Measurements from ENCODE around the gene KRT6B.

The KRT6B gene

DNA sequence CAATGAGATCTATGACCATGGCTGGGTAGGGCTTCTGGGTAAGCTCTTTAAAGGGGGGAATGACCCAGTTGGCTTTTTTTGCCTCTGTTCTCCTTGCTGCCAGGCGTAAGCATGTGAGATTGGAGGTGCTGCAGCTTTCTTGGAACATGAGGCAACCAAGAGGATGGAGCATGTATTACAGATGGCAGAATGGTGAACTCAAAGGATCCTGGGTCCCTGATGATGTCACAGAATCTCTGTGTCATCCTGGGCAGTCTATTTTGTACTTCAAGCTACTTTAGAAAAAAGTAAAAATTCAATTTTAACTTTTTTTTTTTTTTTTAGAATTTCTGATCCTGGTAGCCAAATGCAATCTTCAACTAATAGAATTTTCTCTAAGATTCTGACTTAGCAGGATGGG is 53.8 kb downstream of the KRT6B start:
- no peak for DNase-seq (ENCODE audit: extremely low read depth, low read depth)
- TF ChIP-seq, protein P1, sequence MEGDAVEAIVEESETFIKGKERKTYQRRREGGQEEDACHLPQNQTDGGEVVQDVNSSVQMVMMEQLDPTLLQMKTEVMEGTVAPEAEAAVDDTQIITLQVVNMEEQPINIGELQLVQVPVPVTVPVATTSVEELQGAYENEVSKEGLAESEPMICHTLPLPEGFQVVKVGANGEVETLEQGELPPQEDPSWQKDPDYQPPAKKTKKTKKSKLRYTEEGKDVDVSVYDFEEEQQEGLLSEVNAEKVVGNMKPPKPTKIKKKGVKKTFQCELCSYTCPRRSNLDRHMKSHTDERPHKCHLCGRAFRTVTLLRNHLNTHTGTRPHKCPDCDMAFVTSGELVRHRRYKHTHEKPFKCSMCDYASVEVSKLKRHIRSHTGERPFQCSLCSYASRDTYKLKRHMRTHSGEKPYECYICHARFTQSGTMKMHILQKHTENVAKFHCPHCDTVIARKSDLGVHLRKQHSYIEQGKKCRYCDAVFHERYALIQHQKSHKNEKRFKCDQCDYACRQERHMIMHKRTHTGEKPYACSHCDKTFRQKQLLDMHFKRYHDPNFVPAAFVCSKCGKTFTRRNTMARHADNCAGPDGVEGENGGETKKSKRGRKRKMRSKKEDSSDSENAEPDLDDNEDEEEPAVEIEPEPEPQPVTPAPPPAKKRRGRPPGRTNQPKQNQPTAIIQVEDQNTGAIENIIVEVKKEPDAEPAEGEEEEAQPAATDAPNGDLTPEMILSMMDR (IDR thresholded peaks at IDR 0.05; ENCODE audit: low read depth, low read length, missing control alignments): no peak
- H3K4me3 ChIP-seq (replicated peaks; ENCODE audit: low read depth, low read length): no peak overlapping the region

DNA sequence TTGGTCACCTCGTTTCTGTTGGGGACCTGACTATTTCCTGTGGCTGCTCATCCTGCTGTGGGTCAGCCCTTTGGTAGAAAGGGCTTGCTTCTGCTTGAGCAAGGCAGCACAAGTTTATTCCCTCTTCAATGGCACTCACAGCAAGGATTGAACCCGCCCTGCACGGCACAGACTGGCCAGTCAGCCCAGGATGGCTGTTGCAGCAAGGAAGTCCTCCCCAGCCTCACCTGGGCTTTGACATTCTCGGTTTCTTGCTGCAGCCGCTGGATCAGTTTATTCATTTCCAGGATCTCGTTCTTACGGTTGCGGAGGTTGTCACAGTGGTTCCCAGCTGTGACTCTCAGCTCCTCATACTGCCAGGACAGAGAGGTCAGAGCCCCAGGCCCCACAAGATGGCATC is 55.3 kb downstream of the KRT6B start:
- no peak for DNase-seq (ENCODE audit: extremely low read depth, low read depth)
- no peak overlapping the region for H3K4me3 ChIP-seq (replicated peaks; ENCODE audit: low read depth, low read length)
- TF ChIP-seq, protein P1 (IDR thresholded peaks at IDR 0.05; ENCODE audit: low read depth, low read length, missing control alignments): no peak
